ENCODE data around the gene YES1. TPM values are rescaled to one million over a fixed set of nuclear protein-coding genes. Genes with fewer than 3 reads are reported as not detected.
A peak's percentile ranks its signal among the peaks of the same experiment; 100 is the strongest.

YES1 gene
- total RNA-seq, 2 donors from 2014 or later = 15.3 to 22.5 TPM

- H3K36me3 Mint-ChIP-seq (ENCODE audit: insufficient read depth in 2 of 2) = peaks cover 11 to 28% of the 10 kb centered on the region in 2 donors
- DNase-seq (no peak), ATAC-seq (replicated peaks in 1 of 2) (no peak)
- H3K9me3 Mint-ChIP-seq = no peaks in the 10 kb centered on the region
- H3K4me3 Mint-ChIP-seq = no peak overlapping the region
- H3K27ac Mint-ChIP-seq = no peak overlapping the region
- no peaks in the 10 kb centered on the region for H3K27me3 Mint-ChIP-seq (ENCODE audit: low read depth)
- peaks cover 27% of the 10 kb centered on the region for H3K4me1 Mint-ChIP-seq (ENCODE audit: low read depth)
Measured at GRCh38 chr18:678482-679182, 133.4 kb downstream of the YES1 start.

- Mint-ChIP-seq H3K9me3 (no peaks in the 10 kb centered on the region), H3K4me3 (no peak overlapping the region), H3K27ac (no peak overlapping the region), H3K36me3 (ENCODE audit: insufficient read depth in 2 of 2) (peaks cover 10 to 27% of the 10 kb centered on the region in 2 donors), H3K27me3 (ENCODE audit: low read depth) (no peaks in the 10 kb centered on the region), H3K4me1 (ENCODE audit: low read depth) (peaks cover 22% of the 10 kb centered on the region)
- no peak for ATAC-seq (replicated peaks in 1 of 2)
- DNase-seq = no peak
Measured at GRCh38 chr18:677951-678381, 134.1 kb downstream of the YES1 start.

GRCh38 chr18:677145-677544, 134.9 kb downstream of the YES1 start:
- peaks cover 14 to 25% of the 10 kb centered on the region in 2 donors for H3K36me3 Mint-ChIP-seq (ENCODE audit: insufficient read depth in 2 of 2)
- no peaks in the 10 kb centered on the region for H3K27me3 Mint-ChIP-seq (ENCODE audit: low read depth)
- ATAC-seq (replicated peaks in 1 of 2) = no peak
- H3K27ac Mint-ChIP-seq = no peak overlapping the region
- H3K9me3 Mint-ChIP-seq = no peaks in the 10 kb centered on the region
- H3K4me1 Mint-ChIP-seq (ENCODE audit: low read depth) = peaks cover 14% of the 10 kb centered on the region
- H3K4me3 Mint-ChIP-seq = no peak overlapping the region
- DNase-seq = no peak

- ATAC-seq (replicated peaks in 1 of 2) = no peak
- Mint-ChIP-seq H3K27me3 (ENCODE audit: low read depth) (no peaks in the 10 kb centered on the region), H3K9me3 (no peaks in the 10 kb centered on the region)
Measured at GRCh38 chr18:676736-677135, 135.3 kb downstream of the YES1 start.

GRCh38 chr18:676069-676468, 136.0 kb downstream of the YES1 start:
- no peak for DNase-seq
- peaks cover 9 to 22% of the 10 kb centered on the region in 2 donors for H3K36me3 Mint-ChIP-seq (ENCODE audit: insufficient read depth in 2 of 2)
- H3K4me3 Mint-ChIP-seq = no peak overlapping the region
- H3K27me3 Mint-ChIP-seq (ENCODE audit: low read depth) = no peaks in the 10 kb centered on the region
- no peak for ATAC-seq (replicated peaks in 1 of 2)
- peaks cover 4% of the 10 kb centered on the region for H3K4me1 Mint-ChIP-seq (ENCODE audit: low read depth)
- no peaks in the 10 kb centered on the region for H3K9me3 Mint-ChIP-seq
- H3K27ac Mint-ChIP-seq = no peak overlapping the region

More at GRCh38 chr18:676736-677135, 135.3 kb downstream of the YES1 start:
- H3K4me1 Mint-ChIP-seq (ENCODE audit: low read depth) = peaks cover 10% of the 10 kb centered on the region
- peaks cover 10 to 22% of the 10 kb centered on the region in 2 donors for H3K36me3 Mint-ChIP-seq (ENCODE audit: insufficient read depth in 2 of 2)
- no peak for DNase-seq
- H3K27ac Mint-ChIP-seq = no peak overlapping the region
- no peak overlapping the region for H3K4me3 Mint-ChIP-seq

- no peak for ATAC-seq (replicated peaks in 1 of 2)
- H3K36me3 Mint-ChIP-seq (ENCODE audit: insufficient read depth in 2 of 2) = peaks cover 16 to 27% of the 10 kb centered on the region in 2 donors
- H3K27me3 Mint-ChIP-seq (ENCODE audit: low read depth) = no peaks in the 10 kb centered on the region
- no peak overlapping the region for H3K4me3 Mint-ChIP-seq
- H3K4me1 Mint-ChIP-seq (ENCODE audit: low read depth) = peaks cover under 1% of the 10 kb centered on the region
- DNase-seq = no peak
- H3K27ac Mint-ChIP-seq = peak overlapping the region; percentile 27
- no peaks in the 10 kb centered on the region for H3K9me3 Mint-ChIP-seq
Measured at GRCh38 chr18:675307-675706, 136.7 kb downstream of the YES1 start.

GRCh38 chr18:673769-674168, 138.3 kb downstream of the YES1 start:
- Mint-ChIP-seq H3K4me1 (ENCODE audit: low read depth) (no peaks in the 10 kb centered on the region), H3K9me3 (no peaks in the 10 kb centered on the region), H3K27me3 (ENCODE audit: low read depth) (no peaks in the 10 kb centered on the region), H3K36me3 (ENCODE audit: insufficient read depth in 2 of 2) (peaks cover 19 to 27% of the 10 kb centered on the region in 2 donors), H3K27ac (no peak overlapping the region), H3K4me3 (no peak overlapping the region)
- no peak for DNase-seq
- no peak for ATAC-seq (replicated peaks in 1 of 2)

- no peaks in the 10 kb centered on the region for H3K27me3 Mint-ChIP-seq (ENCODE audit: low read depth)
- DNase-seq (no peak), ATAC-seq (replicated peaks in 1 of 2) (no peak)
- H3K36me3 Mint-ChIP-seq (ENCODE audit: insufficient read depth in 2 of 2) = peaks cover 22 to 32% of the 10 kb centered on the region in 2 donors
- H3K9me3 Mint-ChIP-seq = no peaks in the 10 kb centered on the region
- no peak overlapping the region for H3K27ac Mint-ChIP-seq
- peaks cover 4% of the 10 kb centered on the region for H3K4me1 Mint-ChIP-seq (ENCODE audit: low read depth)
- H3K4me3 Mint-ChIP-seq = no peak overlapping the region
Measured at GRCh38 chr18:673317-673716, 138.7 kb downstream of the YES1 start.

Other genes starting within 250 kb of the YES1 start
- not detected for gene CETN1, start 231.9 kb downstream of the YES1 start, total RNA-seq
- gene CLUL1, start 215.3 kb downstream of the YES1 start, total RNA-seq = not detected
- 100 to 1,000 TPM; 163 to 236 TPM for gene TYMS, start 154.6 kb downstream of the YES1 start, total RNA-seq
- 10 to 100 TPM; 62.0 to 65.1 TPM for gene ENOSF1, start 99.6 kb downstream of the YES1 start, total RNA-seq
- not detected for gene ADCYAP1, start 92.6 kb upstream of the YES1 start, total RNA-seq